ENCODE measurements around the gene XPOT. TPM values are rescaled to one million over a fixed set of nuclear protein-coding genes. Genes with fewer than 3 reads are reported as not detected.

XPOT gene
- total and polyA plus RNA-seq, 2 donors (not counting 1 experiment from before 2014, with no cell fraction given) = 92.6 to 205 TPM

DNA sequence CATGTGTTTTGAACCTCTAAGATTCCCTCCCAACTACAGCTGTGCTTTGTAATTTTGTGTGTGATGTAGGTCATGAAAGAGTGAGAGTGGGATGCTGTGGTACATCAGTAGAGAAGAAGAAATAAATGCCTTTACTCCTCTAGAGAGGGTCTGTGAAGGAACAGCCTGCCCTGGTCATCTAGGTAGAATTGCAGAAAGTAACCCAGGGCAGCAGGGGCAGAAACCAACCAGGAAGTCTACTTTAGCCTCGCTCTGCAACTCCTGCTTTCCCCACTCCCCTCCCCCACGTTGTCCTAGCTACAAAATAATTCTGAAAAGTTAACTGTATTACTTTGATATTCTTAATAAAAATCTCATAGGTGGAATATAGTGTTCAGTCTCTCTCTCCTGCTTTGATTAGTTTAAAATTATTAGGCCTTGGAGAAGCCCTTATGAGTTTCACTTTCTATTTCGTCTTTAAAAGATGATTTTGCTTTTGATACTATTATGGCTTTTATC lies 55.3 kb downstream of the XPOT start:
- Histone ChIP-seq H3K27ac (ENCODE audit: insufficient read depth, low read length) (peak overlapping the region; percentile 80), H3K9ac (ENCODE audit: insufficient read depth, low read length) (peak overlapping the region; percentile 32), H3K4me1 (ENCODE audit: control insufficient read depth, extremely low read depth, insufficient read depth, low read length) (peaks cover 20% of the 10 kb centered on the region), H2AFZ (ENCODE audit: low read length) (no peak overlapping the region), H3K9me3 (ENCODE audit: control insufficient read depth, insufficient read depth, low read depth, low read length) (no peaks in the 10 kb centered on the region), H3K4me3 (replicated peaks in 1 of 4; ENCODE audit: control extremely low read depth in 1 of 4, insufficient read depth in 1 of 4, low read depth in 3 of 4, low read length in 4 of 4) (peak overlapping the region; percentile 37 to 50 (median 42)), H4K20me1 (ENCODE audit: control insufficient read depth, extremely low read depth, insufficient read depth, low read length) (no peaks in the 10 kb centered on the region), H3K36me3 (ENCODE audit: control insufficient read depth, insufficient read depth, low read length) (no peaks in the 10 kb centered on the region), H3K27me3 (ENCODE audit: control insufficient read depth, insufficient read depth, low read length) (no peaks in the 10 kb centered on the region), H3K4me2 (ENCODE audit: extremely low read depth, insufficient read depth, low read length) (peak overlapping the region; percentile 93), H3K79me2 (ENCODE audit: control insufficient read depth, insufficient read depth, low read length) (peaks cover 54% of the 10 kb centered on the region)
- DNase-seq (ENCODE audit: low read depth in 2 of 2) = no peak
- TF ChIP-seq, protein P1, sequence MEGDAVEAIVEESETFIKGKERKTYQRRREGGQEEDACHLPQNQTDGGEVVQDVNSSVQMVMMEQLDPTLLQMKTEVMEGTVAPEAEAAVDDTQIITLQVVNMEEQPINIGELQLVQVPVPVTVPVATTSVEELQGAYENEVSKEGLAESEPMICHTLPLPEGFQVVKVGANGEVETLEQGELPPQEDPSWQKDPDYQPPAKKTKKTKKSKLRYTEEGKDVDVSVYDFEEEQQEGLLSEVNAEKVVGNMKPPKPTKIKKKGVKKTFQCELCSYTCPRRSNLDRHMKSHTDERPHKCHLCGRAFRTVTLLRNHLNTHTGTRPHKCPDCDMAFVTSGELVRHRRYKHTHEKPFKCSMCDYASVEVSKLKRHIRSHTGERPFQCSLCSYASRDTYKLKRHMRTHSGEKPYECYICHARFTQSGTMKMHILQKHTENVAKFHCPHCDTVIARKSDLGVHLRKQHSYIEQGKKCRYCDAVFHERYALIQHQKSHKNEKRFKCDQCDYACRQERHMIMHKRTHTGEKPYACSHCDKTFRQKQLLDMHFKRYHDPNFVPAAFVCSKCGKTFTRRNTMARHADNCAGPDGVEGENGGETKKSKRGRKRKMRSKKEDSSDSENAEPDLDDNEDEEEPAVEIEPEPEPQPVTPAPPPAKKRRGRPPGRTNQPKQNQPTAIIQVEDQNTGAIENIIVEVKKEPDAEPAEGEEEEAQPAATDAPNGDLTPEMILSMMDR (conservative IDR thresholded peaks at IDR 0.05 in 1 of 2, IDR thresholded peaks at IDR 0.05 in 1 of 2; ENCODE audit: low read depth in 1 of 2, low read length in 2 of 2) = no peak
- no peak for TF ChIP-seq EZH2 (IDR thresholded peaks at IDR 0.05; ENCODE audit: low read length, missing control alignments)

DNA sequence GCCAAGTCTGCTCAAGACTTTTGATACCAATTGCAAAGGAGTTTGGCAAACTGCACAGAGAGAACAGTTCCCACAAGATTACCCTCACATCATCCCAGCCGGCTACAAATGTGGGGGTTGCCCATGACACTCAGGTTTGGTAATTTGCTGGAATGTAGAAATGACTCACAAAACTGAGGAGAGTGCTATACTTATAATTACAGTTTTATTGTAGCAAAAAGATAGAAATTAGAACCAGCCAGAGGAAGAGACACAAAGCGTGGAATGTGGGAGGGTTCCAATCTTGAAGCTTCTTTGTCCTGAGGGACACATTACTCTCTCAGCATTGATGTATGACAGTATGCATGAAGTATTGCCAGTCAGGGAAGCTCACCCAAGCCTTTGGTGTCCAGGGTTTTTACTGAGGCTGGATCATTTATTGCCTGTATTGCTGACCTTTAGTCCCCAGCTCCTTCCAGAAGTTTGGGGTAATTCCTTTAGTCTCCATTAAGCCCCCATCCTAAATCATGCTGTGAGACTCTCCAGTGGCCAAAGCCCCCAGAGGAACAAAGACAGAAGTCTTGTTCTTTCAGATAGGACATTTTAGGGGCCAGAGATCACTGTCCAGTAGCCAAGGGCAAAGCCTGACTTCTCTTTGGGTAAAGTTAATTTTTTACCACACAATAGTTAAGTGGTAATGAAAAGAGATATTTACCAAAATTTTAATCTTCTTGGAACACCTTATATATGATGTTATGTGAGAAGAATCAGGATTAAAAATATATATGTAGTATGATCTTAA lies 57.6 kb downstream of the XPOT start:
- H3K27me3 ChIP-seq (ENCODE audit: control insufficient read depth, insufficient read depth, low read length) = no peaks in the 10 kb centered on the region
- no peaks in the 10 kb centered on the region for H3K9me3 ChIP-seq (ENCODE audit: control insufficient read depth, insufficient read depth, low read depth, low read length)
- no peak for TF ChIP-seq EZH2 (IDR thresholded peaks at IDR 0.05; ENCODE audit: low read length, missing control alignments)
- TF ChIP-seq, protein P1 (conservative IDR thresholded peaks at IDR 0.05 in 1 of 2, IDR thresholded peaks at IDR 0.05 in 1 of 2; ENCODE audit: low read depth in 1 of 2, low read length in 2 of 2) = no peak
- no peak overlapping the region for H2AFZ ChIP-seq (ENCODE audit: low read length)
- DNase-seq (ENCODE audit: low read depth in 2 of 2) = peak; percentile 53 to 88
- H3K36me3 ChIP-seq (ENCODE audit: control insufficient read depth, insufficient read depth, low read length) = peaks cover 4% of the 10 kb centered on the region
- H3K4me1 ChIP-seq (ENCODE audit: control insufficient read depth, extremely low read depth, insufficient read depth, low read length) = peaks cover 18% of the 10 kb centered on the region
- H3K4me3 ChIP-seq (replicated peaks in 1 of 4; ENCODE audit: control extremely low read depth in 1 of 4, insufficient read depth in 1 of 4, low read depth in 3 of 4, low read length in 4 of 4) = no peak overlapping the region
- no peaks in the 10 kb centered on the region for H4K20me1 ChIP-seq (ENCODE audit: control insufficient read depth, extremely low read depth, insufficient read depth, low read length)
- peak overlapping the region; percentile 59 for H3K4me2 ChIP-seq (ENCODE audit: extremely low read depth, insufficient read depth, low read length)
- no peak overlapping the region for H3K9ac ChIP-seq (ENCODE audit: insufficient read depth, low read length)
- peak overlapping the region; percentile 41 for H3K27ac ChIP-seq (ENCODE audit: insufficient read depth, low read length)
- peaks cover 34% of the 10 kb centered on the region for H3K79me2 ChIP-seq (ENCODE audit: control insufficient read depth, insufficient read depth, low read length)

DNA sequence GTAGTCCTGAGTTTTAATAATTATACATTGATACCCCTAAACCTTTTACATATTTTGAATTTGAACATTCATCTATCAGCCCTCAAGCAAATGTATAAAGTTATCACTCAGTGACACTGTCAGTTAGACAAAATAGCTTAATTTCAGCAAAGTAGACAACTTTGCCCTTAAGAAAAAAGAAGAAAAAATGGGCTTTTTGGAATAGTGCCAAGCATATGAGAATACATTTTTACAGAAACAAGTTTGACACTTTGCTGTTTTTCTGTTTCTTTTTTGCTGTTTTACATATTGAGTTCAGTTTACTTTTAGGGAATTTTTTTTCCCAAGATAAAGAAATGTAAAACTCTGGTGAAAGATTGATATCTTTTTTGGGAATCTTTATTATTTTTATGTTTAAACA lies 62.0 kb downstream of the XPOT start:
- TF ChIP-seq EZH2 (IDR thresholded peaks at IDR 0.05; ENCODE audit: low read length, missing control alignments) = no peak
- TF ChIP-seq, protein P1 (conservative IDR thresholded peaks at IDR 0.05 in 1 of 2, IDR thresholded peaks at IDR 0.05 in 1 of 2; ENCODE audit: low read depth in 1 of 2, low read length in 2 of 2) = no peak
- no peak overlapping the region for H3K27ac ChIP-seq (ENCODE audit: insufficient read depth, low read length)
- no peak overlapping the region for H2AFZ ChIP-seq (ENCODE audit: low read length)
- no peaks in the 10 kb centered on the region for H3K27me3 ChIP-seq (ENCODE audit: control insufficient read depth, insufficient read depth, low read length)
- DNase-seq (ENCODE audit: low read depth in 2 of 2) = no peak
- H3K4me1 ChIP-seq (ENCODE audit: control insufficient read depth, extremely low read depth, insufficient read depth, low read length) = peaks cover 8% of the 10 kb centered on the region
- no peak overlapping the region for H3K4me3 ChIP-seq (replicated peaks in 1 of 4; ENCODE audit: control extremely low read depth in 1 of 4, insufficient read depth in 1 of 4, low read depth in 3 of 4, low read length in 4 of 4)
- H3K9ac ChIP-seq (ENCODE audit: insufficient read depth, low read length) = no peak overlapping the region
- H3K79me2 ChIP-seq (ENCODE audit: control insufficient read depth, insufficient read depth, low read length) = no peaks in the 10 kb centered on the region
- H4K20me1 ChIP-seq (ENCODE audit: control insufficient read depth, extremely low read depth, insufficient read depth, low read length) = no peaks in the 10 kb centered on the region
- H3K36me3 ChIP-seq (ENCODE audit: control insufficient read depth, insufficient read depth, low read length) = peaks cover 4% of the 10 kb centered on the region
- no peaks in the 10 kb centered on the region for H3K9me3 ChIP-seq (ENCODE audit: control insufficient read depth, insufficient read depth, low read depth, low read length)
- no peak overlapping the region for H3K4me2 ChIP-seq (ENCODE audit: extremely low read depth, insufficient read depth, low read length)

All from fibroblast of lung (primary cell).